Neural cell (in vitro differentiated cells): Measurements from ENCODE around the gene TMPRSS3.

Experiments used
- CTCF ChIP-seq: fragments of 450-650 bp; IDR thresholded peaks from 2 replicates; pipeline ENCODE4 v1.5.1; 2014; ENCODE audit warnings: antibody characterized with exemption, mild to moderate bottlenecking, moderate library complexity; ENCODE audit not compliant: poor library complexity, severe bottlenecking
- EP300 ChIP-seq: fragments of 450-650 bp; conservative IDR thresholded peaks from 2 replicates; pipeline ENCODE4 v1.6.1; 2014; ENCODE audit warnings: antibody characterized with exemption, mild to moderate bottlenecking, moderate library complexity; ENCODE audit not compliant: poor library complexity, severe bottlenecking
- EZH2 ChIP-seq: fragments of 200-600, 300-800 bp; shearing (Covaris generic), sonication (generic); IDR thresholded peaks from 2 replicates; pipeline ENCODE4 v1.6.1; 2014; ENCODE audit warnings: antibody characterized with exemption, low read length, borderline replicate concordance, mild to moderate bottlenecking; ENCODE audit not compliant: insufficient read depth, poor library complexity, severe bottlenecking
- MXI1 ChIP-seq: fragments of 450-650 bp; conservative IDR thresholded peaks from 2 replicates; pipeline ENCODE4 v1.6.1; 2014; ENCODE audit warnings: antibody characterized with exemption, mild to moderate bottlenecking; ENCODE audit not compliant: poor library complexity, severe bottlenecking
- POLR2AphosphoS5 ChIP-seq: IDR thresholded peaks from 2 replicates; pipeline ENCODE4 v1.6.1; 2012
- RAD21 ChIP-seq: fragments of 450-650 bp; conservative IDR thresholded peaks from 2 replicates; pipeline ENCODE4 v1.6.1; 2014; ENCODE audit warnings: antibody characterized with exemption, mild to moderate bottlenecking, moderate library complexity
- SMC3 ChIP-seq: fragments of 450-650 bp; conservative IDR thresholded peaks from 2 replicates; pipeline ENCODE4 v1.6.1; 2014; ENCODE audit warnings: antibody characterized with exemption, mild to moderate bottlenecking, moderate library complexity; ENCODE audit not compliant: poor library complexity
- TAF1 ChIP-seq: IDR thresholded peaks from 2 replicates; pipeline ENCODE4 v1.6.1; 2012; ENCODE audit warnings: low read depth
- TF ChIP-seq, protein P1 (sequence below): IDR thresholded peaks from 2 replicates; pipeline ENCODE4 v1.6.1; 2012; ENCODE audit warnings: borderline replicate concordance

- TF ChIP-seq CTCF = no peak
- TF ChIP-seq TAF1 = no peak
- TF ChIP-seq, protein P1, sequence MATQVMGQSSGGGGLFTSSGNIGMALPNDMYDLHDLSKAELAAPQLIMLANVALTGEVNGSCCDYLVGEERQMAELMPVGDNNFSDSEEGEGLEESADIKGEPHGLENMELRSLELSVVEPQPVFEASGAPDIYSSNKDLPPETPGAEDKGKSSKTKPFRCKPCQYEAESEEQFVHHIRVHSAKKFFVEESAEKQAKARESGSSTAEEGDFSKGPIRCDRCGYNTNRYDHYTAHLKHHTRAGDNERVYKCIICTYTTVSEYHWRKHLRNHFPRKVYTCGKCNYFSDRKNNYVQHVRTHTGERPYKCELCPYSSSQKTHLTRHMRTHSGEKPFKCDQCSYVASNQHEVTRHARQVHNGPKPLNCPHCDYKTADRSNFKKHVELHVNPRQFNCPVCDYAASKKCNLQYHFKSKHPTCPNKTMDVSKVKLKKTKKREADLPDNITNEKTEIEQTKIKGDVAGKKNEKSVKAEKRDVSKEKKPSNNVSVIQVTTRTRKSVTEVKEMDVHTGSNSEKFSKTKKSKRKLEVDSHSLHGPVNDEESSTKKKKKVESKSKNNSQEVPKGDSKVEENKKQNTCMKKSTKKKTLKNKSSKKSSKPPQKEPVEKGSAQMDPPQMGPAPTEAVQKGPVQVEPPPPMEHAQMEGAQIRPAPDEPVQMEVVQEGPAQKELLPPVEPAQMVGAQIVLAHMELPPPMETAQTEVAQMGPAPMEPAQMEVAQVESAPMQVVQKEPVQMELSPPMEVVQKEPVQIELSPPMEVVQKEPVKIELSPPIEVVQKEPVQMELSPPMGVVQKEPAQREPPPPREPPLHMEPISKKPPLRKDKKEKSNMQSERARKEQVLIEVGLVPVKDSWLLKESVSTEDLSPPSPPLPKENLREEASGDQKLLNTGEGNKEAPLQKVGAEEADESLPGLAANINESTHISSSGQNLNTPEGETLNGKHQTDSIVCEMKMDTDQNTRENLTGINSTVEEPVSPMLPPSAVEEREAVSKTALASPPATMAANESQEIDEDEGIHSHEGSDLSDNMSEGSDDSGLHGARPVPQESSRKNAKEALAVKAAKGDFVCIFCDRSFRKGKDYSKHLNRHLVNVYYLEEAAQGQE = no peak
- TF ChIP-seq POLR2AphosphoS5 = no peak
- no peak for TF ChIP-seq EZH2
- TF ChIP-seq MXI1 = no peak
- no peak for TF ChIP-seq RAD21
- no peak for TF ChIP-seq SMC3
- TF ChIP-seq EP300 = no peak
Measured at GRCh38 chr21:42443181-42443785, 47.4 kb upstream of the TMPRSS3 start.
